Lower leg skin (tissue), 3 donors: Measurements from ENCODE around the gene ANP32B.

Experiments used
- CTCF ChIP-seq, 3 donors: fragments of 450-650 bp; IDR thresholded peaks; one replicate each; pipeline ENCODE4 v1.5.1; 2016; ENCODE audit warnings: antibody characterized with exemption in 3 of 3, mild to moderate bottlenecking in 3 of 3, moderate library complexity in 2 of 3
- POLR2A ChIP-seq, 2 donors: fragments of 450-650 bp; IDR thresholded peaks; one replicate each; pipeline ENCODE4 v1.6.1; 2016 to 2017; ENCODE audit warnings: antibody characterized with exemption in 2 of 2, mild to moderate bottlenecking in 1 of 2, moderate library complexity in 1 of 2

DNA sequence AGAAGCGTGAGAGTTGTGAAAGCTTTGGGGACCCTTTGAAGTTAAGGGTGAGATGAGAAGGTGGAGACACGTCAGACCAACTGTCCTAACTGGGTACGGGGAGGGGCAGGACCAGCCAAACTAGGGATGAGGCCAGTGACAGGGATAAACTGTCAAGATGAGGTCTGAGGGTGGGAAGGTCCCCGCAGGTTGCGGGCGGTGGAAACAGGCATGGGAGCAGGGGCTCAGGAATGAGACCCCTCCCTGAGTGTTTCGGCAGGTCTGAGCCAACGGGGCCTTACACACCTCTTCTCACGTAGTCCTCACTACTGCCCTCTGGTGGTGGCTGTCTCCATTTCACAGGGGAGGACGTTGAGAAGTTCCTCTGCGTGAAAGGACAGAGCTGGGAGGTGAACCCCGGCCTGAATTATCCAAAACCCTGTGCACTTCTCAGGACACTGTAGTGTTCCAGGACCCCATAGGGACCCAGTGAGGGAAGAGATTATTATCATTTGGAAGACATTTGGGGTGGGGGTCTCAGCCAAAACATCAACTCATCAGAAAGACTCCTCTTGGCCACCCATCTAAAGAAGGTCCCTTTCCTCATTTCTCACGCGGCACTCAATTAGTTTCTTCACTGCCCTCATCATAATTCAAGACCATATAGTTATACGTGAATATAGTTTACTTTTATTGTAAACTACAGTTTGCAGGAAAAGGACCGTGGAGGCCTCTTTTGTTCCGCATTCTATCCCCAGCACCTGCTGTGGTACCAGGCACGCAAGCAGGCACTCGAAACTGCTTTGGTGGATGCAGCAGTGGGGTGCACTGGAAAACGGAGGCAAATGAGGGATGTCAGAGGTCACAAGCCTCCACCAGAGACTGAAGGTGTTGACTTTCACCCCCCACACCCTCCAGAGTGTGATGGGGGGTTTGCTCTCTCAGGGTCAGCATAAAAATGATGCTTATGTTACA, 51.7 kb downstream of the ANP32B start:
- TF ChIP-seq POLR2A (IDR thresholded peaks at IDR 0.05) (no peak), CTCF (IDR thresholded peaks at IDR 0.05) (peak in 1 of 3 donors; percentile 77)
